ENCODE measurements around the gene ASPN. TPM values are rescaled to one million over a fixed set of nuclear protein-coding genes. Genes with fewer than 3 reads are reported as not detected.
"Not testable (repeated sequence)": the region's sequence is repeated elsewhere in the genome, so short reads cannot be mapped to it uniquely, and the experiment has no call there.

Gene ASPN
- total RNA-seq, 1 experiment from 2014 or later, result not detected

DNA sequence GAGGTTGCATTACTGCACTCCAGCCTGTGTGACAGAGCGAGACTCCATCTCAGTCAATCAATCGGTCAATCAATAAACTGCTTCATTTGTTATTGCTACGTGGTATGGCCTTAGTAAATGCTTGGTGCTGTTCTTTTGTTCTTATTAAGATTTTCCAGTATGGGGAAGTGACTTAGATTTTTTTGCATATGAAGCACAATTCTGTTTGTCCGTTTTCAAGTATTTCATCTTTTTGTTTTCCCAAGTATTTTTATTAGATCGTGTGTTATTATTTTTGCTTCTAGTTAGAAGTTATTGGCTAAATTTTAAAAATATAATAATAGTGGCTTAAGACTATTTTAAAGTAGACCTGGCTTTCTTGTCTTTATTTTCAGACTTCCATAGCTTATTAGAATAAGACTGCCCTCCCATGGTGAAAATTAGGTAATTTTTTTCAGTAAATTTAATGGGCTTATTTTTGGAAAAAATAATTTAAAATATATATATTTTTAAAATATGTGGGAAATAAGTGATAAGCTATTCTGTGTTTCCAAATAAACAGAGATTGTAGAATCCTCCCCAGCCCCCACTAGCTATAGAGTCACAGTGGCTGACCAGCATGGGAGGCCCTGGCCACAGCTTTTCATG is 43.3 kb downstream of the ASPN start:
- Histone ChIP-seq H3K4me1 (replicated peaks) (no peaks in the 10 kb centered on the region), H3K4me3 (no peak overlapping the region), H3K27ac (no peak overlapping the region), H3K27me3 (replicated peaks) (no peaks in the 10 kb centered on the region), H3K9me3 (replicated peaks) (no peaks in the 10 kb centered on the region), H3K36me3 (no peaks in the 10 kb centered on the region)
- DNase-seq (ENCODE audit: low read depth in 1 of 2, low spot score in 2 of 2), result no peak

DNA sequence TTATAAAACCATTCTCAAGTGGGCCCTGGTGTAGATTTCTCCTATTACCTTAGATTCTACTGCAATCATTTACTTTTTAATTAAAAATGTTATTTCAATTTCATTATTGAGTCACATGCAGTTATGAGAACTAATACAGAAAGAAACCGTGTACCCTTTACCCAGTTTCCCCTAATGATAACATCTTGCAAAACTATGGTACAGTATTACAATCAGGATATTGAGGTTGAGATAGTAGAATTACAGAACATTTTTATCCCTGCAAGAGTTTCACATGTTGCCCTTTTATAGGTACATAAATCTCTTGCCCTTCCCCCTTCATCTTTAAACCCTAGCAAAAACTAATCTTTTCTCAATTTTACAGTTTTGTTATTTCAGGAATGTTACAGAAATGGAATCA is 47.0 kb downstream of the ASPN start:
- H3K27me3 ChIP-seq (replicated peaks), result no peaks in the 10 kb centered on the region
- no peaks in the 10 kb centered on the region for H3K36me3 ChIP-seq
- no peak for DNase-seq (ENCODE audit: low read depth in 1 of 2, low spot score in 2 of 2)
- no peak overlapping the region for H3K27ac ChIP-seq
- H3K9me3 ChIP-seq (replicated peaks), result no peaks in the 10 kb centered on the region
- no peaks in the 10 kb centered on the region for H3K4me1 ChIP-seq (replicated peaks)
- no peak overlapping the region for H3K4me3 ChIP-seq

DNA sequence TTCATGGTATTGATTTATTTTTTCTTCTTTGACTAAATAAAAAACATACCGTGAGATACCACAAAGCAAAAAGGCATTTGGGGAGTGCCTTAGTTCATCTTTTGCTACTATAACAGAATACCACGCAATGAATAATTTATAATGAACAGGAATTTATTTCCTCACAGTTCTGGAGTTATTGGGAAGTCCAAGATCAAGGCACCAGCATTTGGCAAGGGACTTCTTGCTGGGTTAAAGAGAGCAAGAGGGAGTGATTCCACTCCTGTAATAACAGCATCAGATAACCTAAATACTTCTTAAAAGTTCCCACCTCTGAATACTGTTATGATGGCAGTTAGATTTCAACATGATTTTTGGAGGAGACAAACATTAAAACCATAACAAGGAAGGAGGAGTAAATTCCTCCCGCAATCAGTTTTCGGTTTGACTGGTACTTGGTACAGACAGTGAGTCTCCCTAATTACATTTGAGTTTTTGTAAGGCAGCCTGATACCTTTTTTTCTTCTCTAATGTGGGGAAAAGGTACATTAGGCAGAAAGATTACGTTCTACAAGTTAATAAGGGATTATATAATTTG is 49.2 kb downstream of the ASPN start:
- Histone ChIP-seq H3K9me3 (replicated peaks) (no peaks in the 10 kb centered on the region), H3K4me1 (replicated peaks) (no peaks in the 10 kb centered on the region), H3K27ac (no peak overlapping the region), H3K4me3 (no peak overlapping the region), H3K27me3 (replicated peaks) (no peaks in the 10 kb centered on the region), H3K36me3 (no peaks in the 10 kb centered on the region)
- DNase-seq (ENCODE audit: low read depth in 1 of 2, low spot score in 2 of 2), result no peak

DNA sequence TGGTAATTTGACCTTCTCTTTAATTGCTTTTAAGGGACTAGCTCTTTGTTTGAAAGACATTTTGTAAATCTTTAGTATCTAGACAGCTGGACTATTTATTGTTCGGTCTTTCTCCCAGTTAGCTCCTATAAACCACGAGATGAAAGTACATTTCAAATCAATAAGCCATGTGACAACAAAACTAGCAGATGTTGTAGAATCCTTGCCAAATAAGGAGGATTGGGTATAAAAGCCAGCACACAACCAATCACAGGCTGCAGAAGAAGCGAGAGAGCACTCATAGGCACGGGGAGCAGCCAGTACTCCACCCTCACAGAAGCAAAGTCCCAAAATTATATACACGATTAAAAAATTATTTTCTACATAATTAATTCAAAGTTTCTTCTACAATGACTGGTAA is 50.0 kb downstream of the ASPN start:
- no peaks in the 10 kb centered on the region for H3K27me3 ChIP-seq (replicated peaks)
- no peak overlapping the region for H3K4me3 ChIP-seq
- H3K36me3 ChIP-seq, result no peaks in the 10 kb centered on the region
- H3K27ac ChIP-seq, result no peak overlapping the region
- DNase-seq (ENCODE audit: low read depth in 1 of 2, low spot score in 2 of 2), result no peak
- H3K9me3 ChIP-seq (replicated peaks), result no peaks in the 10 kb centered on the region
- no peaks in the 10 kb centered on the region for H3K4me1 ChIP-seq (replicated peaks)

DNA sequence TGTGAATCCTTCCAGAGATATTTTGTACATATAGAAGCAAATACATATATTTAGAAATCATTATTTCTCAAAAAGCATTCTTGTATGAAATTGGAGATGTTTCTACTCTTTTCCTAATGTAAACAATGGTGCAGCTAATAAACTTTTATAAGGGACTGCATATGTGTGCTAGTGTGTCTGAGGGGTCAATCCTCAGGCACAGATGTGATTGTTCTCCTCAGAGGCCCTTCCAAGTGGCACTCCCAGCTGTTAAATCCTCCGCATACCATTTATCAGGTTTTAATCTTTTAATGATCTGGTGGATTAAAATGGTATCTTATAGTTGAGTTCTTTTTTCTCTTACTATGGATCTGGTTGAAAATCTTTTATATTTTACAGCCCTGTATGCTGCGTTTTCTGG is 52.5 kb downstream of the ASPN start:
- H3K4me1 ChIP-seq (replicated peaks), result peaks cover 17% of the 10 kb centered on the region
- DNase-seq (ENCODE audit: low read depth in 1 of 2, low spot score in 2 of 2), result no peak
- no peak overlapping the region for H3K4me3 ChIP-seq
- H3K36me3 ChIP-seq, result no peaks in the 10 kb centered on the region
- no peaks in the 10 kb centered on the region for H3K9me3 ChIP-seq (replicated peaks)
- no peak overlapping the region for H3K27ac ChIP-seq
- H3K27me3 ChIP-seq (replicated peaks), result no peaks in the 10 kb centered on the region

DNA sequence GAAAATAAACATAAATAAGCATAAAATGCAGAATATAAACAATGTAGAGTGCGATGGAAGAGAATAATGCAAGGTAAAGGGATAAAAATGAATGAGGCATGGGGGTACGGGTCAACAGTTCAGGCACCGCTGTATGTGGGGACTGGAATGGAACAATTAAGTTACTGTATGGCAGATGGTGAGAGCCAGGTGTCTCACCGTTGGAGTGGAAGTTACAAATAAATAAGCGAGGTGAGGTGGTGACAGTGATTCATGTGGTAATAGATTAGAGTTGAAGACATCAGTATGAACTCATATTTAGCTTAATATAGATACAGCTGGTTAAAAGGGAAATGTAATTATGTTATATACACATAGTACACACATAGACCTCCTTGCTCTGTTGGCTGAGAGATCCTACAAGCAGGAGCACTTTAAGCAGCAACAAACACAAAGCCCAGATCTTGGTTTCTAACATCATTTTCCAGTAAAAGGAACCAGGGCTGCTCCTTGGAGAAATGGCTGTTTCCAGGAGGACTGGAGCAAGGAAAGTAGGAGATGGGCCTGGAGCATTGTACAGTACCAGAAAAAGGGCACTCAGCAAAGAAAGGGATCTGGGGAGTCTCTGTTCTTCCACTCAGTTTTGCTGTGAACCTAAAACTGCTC is 55.7 kb downstream of the ASPN start:
- Histone ChIP-seq H3K4me3 (no peak overlapping the region), H3K36me3 (no peaks in the 10 kb centered on the region), H3K27me3 (replicated peaks) (no peaks in the 10 kb centered on the region), H3K4me1 (replicated peaks) (peaks cover 21% of the 10 kb centered on the region), H3K27ac (no peak overlapping the region), H3K9me3 (replicated peaks) (no peaks in the 10 kb centered on the region)
- DNase-seq (ENCODE audit: low read depth in 1 of 2, low spot score in 2 of 2), result no peak

DNA sequence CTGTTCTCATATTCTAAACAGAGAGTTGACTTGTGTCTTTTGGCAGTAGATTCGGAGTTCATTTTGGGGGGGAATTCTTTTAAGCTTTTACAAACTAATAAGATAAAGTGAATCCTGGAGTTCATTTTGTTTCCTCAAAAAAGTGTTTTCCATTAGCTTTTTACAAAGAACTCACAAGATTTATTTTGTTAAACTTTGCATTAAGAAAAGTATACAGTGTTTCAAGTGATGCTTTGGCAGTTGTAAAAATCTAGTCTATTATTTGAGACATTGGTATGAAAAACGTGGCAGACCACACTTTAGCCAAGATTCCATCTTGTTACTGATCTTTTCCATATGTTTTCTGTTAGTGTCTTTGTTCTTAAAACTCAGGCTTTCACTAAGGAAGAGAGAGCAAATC is 56.8 kb downstream of the ASPN start:
- Histone ChIP-seq H3K36me3 (no peaks in the 10 kb centered on the region), H3K27ac (peak overlapping the region; percentile 43), H3K4me1 (replicated peaks) (peaks cover 21% of the 10 kb centered on the region), H3K9me3 (replicated peaks) (no peaks in the 10 kb centered on the region), H3K4me3 (no peak overlapping the region), H3K27me3 (replicated peaks) (no peaks in the 10 kb centered on the region)
- peak in 1 of 2 experiments; percentile 43 for DNase-seq (ENCODE audit: low read depth in 1 of 2, low spot score in 2 of 2)

DNA sequence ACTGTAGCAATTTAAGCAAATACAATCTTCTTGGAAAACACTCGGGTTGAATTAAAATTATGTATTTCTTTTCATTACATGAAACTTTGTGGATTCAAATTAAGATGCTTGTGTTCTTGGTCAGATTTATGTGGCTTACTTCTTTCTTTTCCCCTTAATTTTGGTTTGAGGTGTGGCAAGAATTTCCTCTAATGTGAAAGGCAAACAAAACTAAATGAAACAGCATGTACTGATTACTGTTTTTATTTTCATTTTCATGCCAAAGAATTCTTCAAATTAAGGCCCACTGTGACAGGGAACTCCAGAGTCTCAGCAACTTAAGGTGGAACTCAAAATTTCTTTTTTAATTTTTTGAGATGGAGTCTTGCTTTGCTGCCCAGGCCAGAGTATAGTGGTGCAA is 58.0 kb downstream of the ASPN start, which contains the start of gene OMD:
OMD (minus strand) TSS at position 132 of the 400 bp plus-strand sequence. CDS start 6,913 bp downstream, outside the sequence.
- H3K9me3 ChIP-seq (replicated peaks), result no peaks in the 10 kb centered on the region
- DNase-seq (ENCODE audit: low read depth in 1 of 2, low spot score in 2 of 2), result peak in 1 of 2 experiments; percentile 21
- peaks cover 21% of the 10 kb centered on the region for H3K4me1 ChIP-seq (replicated peaks)
- H3K27me3 ChIP-seq (replicated peaks), result no peaks in the 10 kb centered on the region
- peak within 1 kb of the TSS; percentile 43; the same call in 1 of the 2 replicates for H3K27ac ChIP-seq
- no peak within 1 kb of the TSS for H3K4me3 ChIP-seq
- no peaks in the 10 kb centered on the region for H3K36me3 ChIP-seq

DNA sequence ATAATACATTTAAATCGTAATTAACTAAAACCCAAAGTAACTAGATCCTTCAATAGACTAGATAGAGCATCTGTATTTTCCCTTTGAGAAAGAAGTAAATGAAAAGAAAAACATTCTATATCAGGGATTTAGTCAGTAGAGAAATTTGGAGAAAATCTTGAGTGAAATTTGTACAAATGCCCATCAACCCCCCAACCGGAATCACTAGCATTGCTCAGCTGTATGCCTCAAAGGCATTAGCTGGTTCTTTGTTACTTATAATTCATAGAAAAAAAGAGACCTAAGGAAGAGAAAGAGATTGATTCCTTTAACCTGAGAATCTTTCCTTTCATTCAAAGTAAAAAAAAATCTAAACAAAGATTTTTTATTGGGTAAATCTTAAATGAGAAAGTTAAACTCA is 58.7 kb downstream of the ASPN start:
- H3K9me3 ChIP-seq (replicated peaks), result no peaks in the 10 kb centered on the region
- H3K4me1 ChIP-seq (replicated peaks), result peaks cover 21% of the 10 kb centered on the region
- DNase-seq (ENCODE audit: low read depth in 1 of 2, low spot score in 2 of 2), result no peak
- H3K36me3 ChIP-seq, result no peaks in the 10 kb centered on the region
- H3K27ac ChIP-seq, result no peak overlapping the region
- no peak overlapping the region for H3K4me3 ChIP-seq
- H3K27me3 ChIP-seq (replicated peaks), result no peaks in the 10 kb centered on the region

DNA sequence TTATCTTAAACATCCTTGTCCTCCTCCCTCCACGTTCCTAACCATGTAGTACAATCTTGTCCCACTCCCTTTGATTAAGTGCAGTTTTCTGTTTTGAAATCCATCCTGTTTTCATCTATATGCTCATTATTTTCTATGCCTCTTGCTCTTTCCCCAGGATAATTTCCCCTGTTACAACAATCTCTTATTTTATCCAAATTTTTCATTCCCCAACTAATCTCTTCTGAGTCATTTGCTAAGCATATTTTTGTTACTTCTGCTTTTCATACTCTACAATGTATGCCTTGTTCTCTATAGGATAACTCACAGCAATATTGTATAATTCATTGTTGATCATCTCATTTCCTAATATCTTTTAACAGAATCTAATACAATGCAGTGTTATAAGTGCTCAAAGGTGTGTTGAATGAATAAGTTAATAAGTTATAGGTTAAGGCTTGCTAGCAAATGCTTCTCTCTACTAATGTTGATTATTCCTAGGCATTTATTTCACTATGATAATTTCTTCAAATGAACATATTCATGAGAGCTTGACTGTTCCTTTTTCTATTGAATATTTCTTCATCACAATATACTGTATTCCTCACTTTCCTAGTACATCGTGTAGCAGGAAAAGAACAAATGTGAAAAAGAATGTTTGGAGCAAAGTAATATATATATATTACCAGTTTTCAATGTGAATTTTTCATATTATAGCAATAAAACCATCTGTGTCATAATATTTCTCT is 59.5 kb downstream of the ASPN start:
- Histone ChIP-seq H3K27ac (no peak overlapping the region), H3K27me3 (replicated peaks) (no peaks in the 10 kb centered on the region), H3K4me3 (no peak overlapping the region), H3K4me1 (replicated peaks) (peaks cover 21% of the 10 kb centered on the region), H3K36me3 (no peaks in the 10 kb centered on the region), H3K9me3 (replicated peaks) (no peaks in the 10 kb centered on the region)
- no peak for DNase-seq (ENCODE audit: low read depth in 1 of 2, low spot score in 2 of 2)

DNA sequence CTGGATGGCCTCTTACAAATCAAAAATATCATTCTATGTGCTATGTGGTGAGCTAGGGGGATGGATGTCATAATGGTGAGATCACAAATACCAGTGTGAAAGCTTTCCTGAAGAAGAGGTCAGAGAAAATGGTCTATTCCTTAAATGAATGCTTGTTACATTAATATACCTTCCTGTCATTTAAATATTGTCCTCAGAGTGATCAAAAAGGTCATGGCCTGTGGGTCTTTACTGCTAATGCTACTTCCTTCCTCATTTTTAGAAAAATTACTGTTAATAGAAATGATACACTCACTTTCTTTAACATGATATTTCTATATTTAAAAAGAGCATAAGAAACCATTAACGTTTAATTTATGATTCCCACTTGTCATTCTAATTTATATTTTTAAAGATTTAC is 67.7 kb downstream of the ASPN start:
- DNase-seq (ENCODE audit: low read depth in 1 of 2, low spot score in 2 of 2), result no peak
- no peaks in the 10 kb centered on the region for H3K36me3 ChIP-seq
- no peaks in the 10 kb centered on the region for H3K27me3 ChIP-seq (replicated peaks)
- no peaks in the 10 kb centered on the region for H3K9me3 ChIP-seq (replicated peaks)
- no peak overlapping the region for H3K27ac ChIP-seq
- no peak overlapping the region for H3K4me3 ChIP-seq
- H3K4me1 ChIP-seq (replicated peaks), result no peaks in the 10 kb centered on the region

DNA sequence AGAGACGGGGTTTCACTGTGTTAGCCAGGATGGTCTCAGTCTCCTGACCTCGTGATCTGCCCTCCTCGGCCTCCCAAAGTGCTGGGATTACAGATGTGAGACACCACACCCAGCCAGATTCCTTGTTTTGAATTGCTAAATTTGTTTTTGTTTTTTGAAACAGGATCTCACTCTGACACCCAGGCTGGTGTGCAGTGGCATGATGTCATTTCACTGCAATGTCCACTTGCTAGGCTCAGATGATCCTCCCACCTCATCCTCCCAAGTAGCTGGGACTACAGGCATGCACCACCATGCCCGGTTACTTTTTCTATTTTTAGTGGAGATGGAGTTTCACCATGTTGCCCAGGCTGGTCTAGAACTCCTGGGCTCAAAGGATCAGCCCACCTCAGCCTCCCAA is 71.1 kb downstream of the ASPN start:
- not testable (repeated sequence) for H3K36me3 ChIP-seq; DNase-seq (ENCODE audit: low read depth in 1 of 2, low spot score in 2 of 2); H3K4me3 ChIP-seq; H3K27me3 ChIP-seq (replicated peaks); H3K4me1 ChIP-seq (replicated peaks); H3K27ac ChIP-seq; H3K9me3 ChIP-seq (replicated peaks)

DNA sequence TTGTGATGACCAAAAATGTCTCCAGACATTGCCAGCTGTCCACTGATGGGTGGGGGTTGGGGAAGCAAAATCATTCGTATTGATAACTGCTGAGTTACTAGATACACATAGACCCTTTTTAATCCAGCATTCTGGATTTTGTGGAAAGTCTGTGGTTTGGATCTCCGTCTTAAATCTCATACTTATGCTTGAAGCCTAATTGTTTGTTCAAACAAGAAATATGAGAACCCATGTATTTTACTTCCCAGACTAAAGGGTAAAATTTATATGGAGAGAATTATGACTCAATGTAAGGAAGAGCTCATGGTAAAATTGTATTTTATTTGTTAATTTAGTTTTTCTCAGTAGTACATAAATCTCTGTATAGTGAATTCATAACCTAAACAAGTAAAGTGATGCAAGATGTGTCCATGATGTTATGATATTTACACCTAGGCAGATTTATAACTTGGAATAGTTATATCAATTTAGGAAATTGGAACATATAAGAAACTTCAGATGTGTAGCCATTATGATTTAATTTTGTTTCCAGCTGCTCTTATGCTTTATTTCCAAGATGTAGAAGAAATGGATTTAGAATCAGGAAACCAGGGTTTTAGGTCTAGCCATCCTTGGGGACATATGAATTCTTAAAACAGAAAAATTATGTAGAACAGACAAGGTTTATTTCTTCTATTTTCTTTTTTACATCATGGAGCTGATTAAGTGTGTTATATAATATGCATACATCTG is 73.4 kb downstream of the ASPN start:
- Histone ChIP-seq H3K4me1 (replicated peaks) (no peaks in the 10 kb centered on the region), H3K36me3 (no peaks in the 10 kb centered on the region), H3K4me3 (no peak overlapping the region), H3K9me3 (replicated peaks) (no peaks in the 10 kb centered on the region), H3K27ac (no peak overlapping the region), H3K27me3 (replicated peaks) (no peaks in the 10 kb centered on the region)
- no peak for DNase-seq (ENCODE audit: low read depth in 1 of 2, low spot score in 2 of 2)
